ENCODE results near the gene TSPAN1.
A peak's percentile ranks its signal among the peaks of the same experiment; 100 is the strongest.

TSPAN1 gene

DNA sequence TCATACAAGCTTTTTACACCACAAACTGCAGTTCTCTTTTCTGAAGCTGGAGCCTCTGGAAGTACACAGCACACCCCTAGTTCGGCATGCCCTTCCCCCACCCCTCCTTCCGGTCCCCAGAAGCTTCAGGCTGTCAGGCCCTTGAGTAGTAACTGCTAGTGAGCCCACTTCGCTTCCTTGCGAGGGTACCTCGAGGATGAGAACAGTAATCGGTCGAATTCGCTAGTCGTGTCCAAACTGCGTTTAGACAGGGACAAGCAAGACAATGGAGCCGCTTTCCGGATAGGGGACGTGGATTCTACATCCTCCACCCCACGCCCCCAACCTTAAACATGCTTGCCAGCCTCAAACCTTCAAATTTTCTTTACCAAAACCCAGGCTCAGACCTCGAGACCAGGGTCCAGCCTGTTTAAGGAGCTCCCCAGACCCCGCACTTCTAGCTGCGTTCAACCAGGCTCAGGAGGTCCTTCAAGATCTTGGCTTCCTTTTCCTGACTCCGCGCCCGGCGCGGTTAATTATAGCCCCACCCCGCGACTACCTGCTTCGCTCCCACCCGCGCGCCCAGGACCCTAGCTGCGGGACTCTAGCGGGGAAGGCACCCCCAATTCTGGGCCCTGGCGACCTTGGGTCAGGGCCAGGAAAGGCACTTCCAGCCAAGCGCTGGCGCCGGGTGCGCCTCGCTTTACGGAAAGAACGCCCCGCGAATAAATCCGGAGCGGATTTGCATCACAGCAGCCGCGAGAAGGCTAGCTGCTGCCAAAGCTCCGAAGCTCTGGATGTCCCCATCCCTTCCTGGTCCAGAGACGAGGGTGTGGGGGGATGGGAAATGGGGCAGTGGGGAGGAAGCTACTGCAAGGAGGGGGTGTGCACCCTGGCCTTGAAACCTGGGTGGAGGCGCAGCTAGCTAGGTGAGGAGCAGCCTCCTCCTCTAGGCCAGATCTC is 8.1 kb upstream of the TSPAN1 start:
- DNase-seq: peak; percentile 34 to 38

DNA sequence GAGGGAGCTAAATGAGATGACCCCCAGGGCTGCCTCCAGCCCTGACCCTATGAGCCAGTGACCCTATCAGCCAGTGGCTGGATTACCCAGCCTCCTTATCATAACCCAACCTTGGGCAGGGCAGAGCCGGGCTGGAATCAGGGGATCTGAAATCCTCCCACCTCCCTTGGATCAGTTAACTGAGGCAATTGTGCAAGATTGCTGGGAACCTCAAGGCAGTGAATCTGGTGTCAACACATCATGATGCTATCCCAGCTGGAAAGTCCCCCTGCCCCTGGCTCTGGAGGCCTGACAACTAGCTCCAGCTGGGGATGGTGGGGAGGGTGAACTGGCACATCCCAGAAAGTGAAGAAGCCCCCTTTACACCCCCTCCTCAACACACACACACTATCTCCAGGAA is 6.4 kb upstream of the TSPAN1 start:
- no peak for DNase-seq

DNA sequence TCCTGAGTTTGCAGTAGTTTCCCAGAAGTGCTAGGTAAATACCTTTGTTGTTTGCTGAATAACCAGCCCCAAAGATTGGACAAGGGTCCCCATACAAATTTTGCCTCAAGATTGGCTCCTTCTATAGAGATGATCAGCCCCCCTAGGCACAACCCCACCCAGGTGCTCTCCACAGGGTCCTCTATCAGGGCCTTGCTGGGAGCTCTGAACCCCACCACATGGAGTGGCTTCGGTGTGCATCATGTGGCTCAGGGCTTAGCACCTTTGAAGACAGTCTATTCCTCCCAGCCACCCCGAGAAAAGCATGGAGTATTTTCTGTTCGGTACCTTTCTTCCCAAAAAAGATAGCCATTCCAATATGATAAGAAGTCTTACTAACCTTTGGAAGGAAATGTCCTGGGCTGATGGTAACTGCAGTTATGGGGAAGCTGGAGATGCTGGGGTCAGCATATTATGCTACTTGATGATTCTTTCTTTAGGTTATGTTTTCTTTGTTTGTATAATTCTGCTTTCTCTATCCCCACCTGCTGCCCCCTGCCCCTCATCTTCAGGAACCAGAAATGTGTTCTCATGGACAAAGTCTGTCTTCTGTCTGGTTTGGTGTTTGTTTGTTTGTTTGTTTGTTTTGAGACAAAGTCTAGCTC is 5.0 kb upstream of the TSPAN1 start:
- DNase-seq: no peak

DNA sequence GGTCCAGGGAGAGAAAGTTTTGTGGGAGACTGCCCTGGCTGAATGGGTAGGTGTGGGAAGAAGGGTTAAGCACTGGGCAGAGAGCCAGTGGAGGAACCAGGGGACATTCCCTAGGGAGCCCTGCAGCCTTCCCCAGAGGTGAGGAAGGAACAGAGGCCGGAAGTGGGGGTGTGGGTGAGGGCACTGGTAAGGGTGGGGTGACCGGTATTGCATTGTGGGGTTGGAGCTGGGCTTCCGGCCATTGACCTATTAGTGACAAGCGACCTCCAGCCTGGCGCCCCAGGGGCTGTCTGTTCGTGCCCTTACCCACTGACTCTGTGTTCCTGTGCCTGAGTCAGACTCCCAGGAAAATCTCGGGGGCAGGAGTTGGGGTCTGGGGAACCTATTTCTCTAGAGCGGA is 3.5 kb upstream of the TSPAN1 start:
- no peak for DNase-seq

DNA sequence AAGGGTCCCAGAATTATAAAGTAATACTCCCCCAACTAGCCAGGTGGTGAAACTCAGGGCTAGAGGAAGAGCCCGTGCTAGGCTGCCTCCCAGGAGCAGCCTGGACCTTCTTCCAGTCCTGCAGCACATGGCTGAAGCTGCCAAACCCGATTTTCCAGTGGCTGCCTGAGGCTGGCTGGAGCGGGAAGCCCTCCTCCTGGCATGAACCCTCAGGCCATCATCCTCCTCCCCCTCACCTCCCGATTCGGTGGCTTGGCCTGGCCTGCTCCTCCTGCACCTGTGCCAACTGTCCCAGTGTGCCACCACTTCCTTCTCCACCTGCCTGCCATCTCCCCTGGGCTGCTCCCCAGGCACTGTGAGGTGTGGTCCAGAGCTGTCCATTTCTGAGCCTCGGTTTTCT is 3.0 kb upstream of the TSPAN1 start:
- no peak for DNase-seq

DNA sequence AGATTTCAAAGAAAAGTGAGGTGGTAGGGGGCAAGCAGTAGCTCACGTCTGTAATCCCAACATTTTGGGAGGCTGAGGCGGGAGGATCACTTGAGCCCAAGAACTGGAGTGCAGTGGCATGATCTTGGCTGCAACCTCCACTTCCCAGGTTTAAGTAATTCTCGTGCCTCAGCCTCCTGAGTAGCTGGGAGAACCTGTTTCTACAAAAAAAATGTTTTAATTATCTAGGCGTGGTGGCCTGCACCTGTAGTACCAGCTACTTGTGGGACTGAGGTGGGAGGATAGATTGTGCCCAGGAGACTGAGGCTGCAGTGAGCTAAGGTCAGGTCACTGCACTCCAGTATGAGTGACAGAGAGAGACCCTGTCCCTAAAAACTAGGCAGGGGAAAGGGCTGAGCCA is 2.6 kb upstream of the TSPAN1 start:
- no peak for DNase-seq

DNA sequence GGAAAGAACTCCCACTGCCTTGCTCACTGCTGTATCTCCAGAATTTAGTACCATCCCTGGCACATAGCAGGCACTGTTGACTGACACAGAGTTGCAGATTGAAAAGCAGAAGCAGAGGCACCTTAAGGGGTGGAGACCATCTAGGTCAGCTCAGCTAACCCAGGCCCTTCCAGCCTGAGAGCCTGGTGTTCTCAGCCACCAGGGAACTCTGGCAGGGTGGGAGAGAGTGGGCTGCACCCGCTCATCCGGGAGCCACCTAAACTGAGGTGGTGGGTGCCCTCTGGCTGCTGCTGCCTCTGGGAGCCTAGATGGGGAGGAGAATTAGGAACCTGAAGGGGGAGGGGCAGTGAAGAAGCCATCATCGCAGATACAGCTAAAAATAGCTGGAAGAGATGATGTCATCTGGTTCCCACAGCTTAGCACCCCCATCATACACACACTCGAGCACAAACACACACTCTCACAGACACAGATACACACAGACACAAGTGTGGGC is 1.5 kb upstream of the TSPAN1 start:
- no peak for DNase-seq

DNA sequence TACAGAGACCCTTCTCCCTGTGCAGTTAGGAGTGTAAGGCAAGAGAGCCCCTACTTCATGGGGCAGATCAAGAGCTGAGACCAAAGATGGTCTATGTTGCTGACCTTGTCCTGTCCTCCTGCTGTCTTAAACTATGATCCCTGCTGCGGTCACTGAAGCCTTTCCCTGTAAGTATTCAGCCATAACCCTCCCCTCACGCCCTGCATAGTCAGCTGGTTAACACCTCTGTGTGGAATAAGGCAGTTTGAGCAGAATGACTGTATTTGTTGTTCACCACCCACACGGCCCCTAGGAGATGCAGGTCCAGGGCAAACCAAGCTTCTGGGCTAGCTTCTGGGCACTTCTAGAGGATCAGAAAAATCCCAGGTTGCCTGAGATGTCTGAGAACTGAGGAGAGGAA is 356 bp downstream of the TSPAN1 start:
- DNase-seq: no peak

DNA sequence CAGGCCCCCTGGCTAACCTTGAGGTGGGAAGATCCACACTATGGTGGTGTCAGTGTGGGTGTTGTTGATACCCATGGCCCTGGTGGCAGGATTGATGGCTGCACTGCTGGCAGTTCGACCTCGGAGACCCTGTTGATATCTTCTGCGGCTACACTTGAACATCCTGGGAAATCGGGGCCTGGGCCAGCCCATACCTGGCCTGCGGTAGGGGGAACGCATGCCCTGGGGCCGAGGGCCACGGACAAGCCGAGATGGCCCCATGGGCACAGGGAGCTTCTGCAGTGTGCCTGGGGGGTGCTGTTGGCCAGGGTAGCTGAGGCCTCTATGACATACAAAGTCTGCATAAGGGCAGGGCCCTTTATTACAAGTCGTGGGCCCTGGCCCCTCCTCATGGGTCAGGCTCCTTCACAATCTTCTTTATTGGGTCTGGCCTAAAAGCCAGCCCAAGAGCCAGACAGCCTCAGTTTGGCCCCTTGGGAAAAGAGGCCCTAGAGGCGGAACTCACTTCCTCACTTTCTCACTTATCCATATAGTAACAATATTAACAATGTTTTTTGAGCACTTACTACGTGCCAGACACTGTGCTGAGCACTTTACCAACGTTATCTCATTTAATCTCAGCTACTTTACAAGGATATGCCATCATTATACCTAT is 1.5 kb downstream of the TSPAN1 start, which contains the start of gene P3R3URF:
P3R3URF (minus strand) TSS at position 278 of the 655 bp plus-strand sequence; CDS start at position 261, 17 bp downstream.
- no peak for DNase-seq

DNA sequence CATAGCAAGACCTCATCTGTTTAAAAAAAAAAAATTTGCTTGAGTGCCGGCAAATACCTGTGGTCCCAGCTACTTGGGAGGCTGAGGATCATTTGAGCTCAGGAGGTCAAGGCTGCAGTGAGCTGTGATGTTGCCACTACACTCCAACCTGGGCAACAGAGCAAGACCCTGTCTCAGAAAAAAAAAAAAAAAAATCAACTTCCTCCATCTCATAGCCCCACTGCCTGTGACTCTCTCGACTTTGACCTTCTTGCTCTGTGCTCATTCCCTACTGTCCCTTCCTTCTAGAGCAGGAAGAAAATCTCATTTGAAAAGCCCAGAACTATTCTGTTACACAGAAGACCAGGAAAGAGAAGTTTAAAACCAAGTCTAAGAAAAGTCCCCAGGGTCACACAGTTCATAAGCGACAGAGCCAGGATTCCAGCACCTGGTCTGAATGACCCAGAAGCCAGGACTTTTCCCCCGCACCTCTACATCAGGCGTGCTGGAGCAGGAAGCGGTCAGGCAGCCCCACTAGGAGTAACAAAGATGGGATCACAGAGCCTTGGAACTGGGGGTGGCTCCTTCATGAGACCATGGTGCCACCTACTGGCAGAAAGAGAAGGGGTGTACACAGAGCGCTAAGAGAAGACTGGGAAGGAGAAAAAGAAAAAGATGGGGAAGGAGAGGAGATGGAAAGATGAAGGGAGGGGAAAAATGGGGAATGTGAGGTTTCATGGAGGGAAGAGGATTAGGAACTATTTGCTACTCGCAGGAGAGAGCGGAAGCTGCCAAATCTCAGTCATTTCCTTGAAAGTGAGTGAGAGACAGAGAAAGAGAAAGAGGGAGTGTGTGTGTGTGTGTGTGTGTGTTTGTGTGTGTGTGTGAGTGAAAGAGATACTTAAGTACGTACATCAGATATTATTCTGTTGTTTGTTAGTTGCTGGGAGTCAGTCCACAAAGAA is 4.5 kb downstream of the TSPAN1 start:
- peak; percentile 49 to 55 for DNase-seq

DNA sequence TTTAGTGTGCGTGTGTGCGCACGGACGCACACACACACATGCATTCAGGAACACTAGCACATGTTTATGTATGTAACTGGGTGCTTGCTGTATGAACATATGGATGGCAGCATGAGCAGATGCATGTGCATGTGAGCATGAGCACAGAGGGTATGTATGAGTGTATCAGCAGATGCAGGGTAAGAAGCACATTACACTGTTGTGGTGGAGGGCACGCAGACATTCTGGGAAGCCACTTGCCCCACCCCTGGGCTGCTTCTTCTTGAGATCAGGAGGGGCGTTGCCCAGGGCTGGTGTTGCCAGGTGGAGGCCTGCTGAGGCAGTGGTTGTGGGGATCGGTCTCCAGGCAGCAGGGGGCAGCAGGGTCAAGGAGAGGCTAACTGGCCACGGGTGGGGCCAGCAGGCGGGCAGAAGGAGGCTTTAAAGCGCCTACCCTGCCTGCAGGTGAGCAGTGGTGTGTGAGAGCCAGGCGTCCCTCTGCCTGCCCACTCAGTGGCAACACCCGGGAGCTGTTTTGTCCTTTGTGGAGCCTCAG is 5.3 kb downstream of the TSPAN1 start:
- no peak for DNase-seq

DNA sequence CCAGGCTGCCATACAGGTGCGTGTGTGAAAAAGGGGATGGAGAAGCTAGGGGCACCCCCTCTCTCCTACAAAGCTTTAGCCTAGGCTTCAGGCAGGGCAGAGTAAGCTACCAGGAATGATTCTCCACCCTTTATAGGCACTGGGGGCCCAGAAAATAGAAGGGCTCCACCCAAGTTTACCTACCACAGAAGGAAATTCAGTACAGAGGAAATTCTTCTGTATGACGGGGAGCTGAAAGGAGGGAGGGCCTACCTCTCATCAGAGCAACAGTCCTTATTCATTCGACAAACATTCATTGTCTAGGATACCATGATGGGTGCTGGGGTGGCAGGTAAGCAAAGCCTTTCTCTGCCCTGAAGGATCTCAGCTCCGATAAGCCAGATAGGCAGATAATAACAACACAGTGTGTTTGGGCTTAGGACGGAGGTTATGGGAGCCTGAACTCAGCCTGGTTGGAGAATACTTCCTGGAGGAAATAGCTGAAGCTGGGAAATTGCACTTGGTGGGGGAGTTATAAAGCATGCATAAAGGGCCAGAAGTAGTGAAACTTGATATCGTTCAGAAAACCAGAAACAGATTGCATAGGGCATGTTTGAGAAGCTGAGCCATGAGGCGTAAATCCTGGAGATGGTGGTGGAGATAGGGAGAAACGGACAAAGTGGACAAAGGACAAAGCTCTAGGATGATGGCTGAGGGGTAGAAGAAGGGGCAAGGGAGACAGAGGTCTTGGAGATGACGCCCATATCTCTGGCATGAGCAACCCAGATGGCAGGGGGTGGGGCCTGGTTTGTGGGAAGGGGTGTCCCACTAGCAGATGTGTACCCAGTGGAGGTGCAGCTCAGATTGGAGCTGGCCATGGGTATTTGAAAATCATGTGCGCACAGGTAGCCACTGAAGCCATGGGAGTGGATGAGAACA is 6.7 kb downstream of the TSPAN1 start:
- no peak for DNase-seq

DNA sequence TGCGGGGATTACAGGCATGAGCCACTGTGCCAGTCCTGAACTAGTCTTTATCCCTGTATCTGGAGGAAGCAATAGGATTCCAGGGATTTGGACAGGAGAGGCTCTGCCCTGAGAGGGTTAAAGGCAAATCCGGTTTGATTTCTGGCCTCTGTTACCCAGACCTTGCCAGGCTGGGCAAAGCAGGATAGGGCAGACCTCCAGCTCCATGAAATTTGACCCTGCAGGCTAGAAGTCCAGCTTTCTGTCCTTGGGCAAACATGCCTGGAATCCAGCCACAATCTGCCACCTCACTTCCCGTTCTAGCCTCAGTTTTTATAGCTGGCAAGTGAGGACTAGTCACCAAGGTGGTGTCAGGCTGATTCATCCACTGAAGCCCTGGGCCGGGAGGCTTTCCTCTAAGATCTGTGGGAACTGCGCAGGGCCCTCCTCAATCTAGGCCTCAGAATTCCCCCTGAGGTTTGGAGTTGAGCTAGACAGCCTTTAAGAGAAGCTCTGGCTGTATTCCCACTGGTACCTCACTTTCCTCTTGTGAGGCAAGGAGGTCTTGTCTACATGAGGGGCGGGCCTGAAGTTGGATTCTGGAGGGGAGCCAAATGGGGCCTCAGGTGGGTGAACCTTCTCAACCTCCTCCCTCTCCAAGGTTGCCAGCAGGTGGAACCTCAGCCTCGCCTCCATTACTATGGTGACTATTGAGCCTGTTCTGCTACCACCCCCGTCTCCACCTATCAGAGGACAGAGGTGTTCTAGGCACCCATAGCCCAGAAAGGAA is 8.4 kb downstream of the TSPAN1 start:
- no peak for DNase-seq

DNA sequence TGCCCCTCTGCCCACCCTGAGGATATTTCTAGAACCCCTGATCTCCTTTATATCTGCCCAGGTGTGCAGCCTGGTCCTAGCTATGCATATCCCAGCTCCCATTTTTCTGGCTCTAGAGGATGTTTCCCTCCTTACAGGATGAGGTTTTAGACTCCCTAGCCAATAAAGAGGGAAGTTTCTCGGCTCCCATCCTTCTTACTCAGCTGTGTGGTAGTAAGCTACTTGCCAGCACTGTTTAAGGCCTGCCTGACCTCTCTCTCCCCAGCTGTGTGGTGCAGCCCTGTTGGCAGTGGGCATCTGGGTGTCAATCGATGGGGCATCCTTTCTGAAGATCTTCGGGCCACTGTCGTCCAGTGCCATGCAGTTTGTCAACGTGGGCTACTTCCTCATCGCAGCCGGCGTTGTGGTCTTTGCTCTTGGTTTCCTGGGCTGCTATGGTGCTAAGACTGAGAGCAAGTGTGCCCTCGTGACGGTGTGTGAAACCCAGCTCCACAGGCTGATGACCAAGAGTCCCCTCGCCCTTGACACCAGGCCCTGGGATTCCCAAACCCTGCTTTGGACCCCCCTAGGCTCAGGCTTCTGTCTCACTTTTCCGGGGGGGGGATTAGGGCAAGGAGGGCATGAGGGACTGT is 9.2 kb downstream of the TSPAN1 start:
- no peak for DNase-seq

DNA sequence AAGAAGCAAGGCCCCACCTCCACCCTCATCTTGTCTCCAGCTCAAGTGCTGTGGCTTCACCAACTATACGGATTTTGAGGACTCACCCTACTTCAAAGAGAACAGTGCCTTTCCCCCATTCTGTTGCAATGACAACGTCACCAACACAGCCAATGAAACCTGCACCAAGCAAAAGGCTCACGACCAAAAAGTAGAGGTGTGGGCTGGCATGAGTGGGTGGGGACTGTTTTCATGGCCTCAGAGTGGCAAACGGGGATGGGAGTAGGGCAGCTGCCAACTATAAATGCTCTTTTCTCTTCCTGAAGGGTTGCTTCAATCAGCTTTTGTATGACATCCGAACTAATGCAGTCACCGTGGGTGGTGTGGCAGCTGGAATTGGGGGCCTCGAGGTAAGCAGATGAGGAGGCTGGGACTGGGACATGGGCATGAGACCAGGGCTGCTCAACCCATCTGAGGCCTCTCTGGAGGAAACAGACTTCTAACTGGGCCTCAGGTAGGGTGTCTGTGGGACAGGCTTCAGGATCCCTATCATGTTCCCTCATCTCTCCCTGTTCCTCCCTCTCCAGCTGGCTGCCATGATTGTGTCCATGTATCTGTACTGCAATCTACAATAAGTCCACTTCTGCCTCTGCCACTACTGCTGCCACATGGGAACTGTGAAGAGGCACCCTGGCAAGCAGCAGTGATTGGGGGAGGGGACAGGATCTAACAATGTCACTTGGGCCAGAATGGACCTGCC is 10.2 kb downstream of the TSPAN1 start:
- DNase-seq: peak; percentile 50 to 77

DNA sequence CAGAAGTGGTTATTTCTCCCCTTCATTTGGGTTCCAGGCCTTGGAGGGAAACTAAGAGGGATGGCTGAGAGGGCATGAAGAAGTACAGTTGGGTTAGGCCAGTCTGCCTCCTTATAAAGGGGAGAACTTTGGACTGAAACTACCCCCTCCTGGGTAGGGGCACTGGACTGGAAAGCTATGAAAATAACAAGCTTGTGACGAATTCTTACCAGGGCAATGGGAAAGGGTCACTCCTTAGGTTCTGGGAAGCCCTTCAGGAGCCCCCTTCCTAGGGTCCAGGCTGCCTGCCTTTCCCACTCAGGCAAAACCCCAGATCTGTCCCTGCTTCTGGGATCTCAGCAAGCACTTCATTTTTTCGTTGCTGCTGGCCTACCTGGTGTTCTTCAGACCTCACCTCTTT is 11.2 kb downstream of the TSPAN1 start:
- no peak for DNase-seq

DNA sequence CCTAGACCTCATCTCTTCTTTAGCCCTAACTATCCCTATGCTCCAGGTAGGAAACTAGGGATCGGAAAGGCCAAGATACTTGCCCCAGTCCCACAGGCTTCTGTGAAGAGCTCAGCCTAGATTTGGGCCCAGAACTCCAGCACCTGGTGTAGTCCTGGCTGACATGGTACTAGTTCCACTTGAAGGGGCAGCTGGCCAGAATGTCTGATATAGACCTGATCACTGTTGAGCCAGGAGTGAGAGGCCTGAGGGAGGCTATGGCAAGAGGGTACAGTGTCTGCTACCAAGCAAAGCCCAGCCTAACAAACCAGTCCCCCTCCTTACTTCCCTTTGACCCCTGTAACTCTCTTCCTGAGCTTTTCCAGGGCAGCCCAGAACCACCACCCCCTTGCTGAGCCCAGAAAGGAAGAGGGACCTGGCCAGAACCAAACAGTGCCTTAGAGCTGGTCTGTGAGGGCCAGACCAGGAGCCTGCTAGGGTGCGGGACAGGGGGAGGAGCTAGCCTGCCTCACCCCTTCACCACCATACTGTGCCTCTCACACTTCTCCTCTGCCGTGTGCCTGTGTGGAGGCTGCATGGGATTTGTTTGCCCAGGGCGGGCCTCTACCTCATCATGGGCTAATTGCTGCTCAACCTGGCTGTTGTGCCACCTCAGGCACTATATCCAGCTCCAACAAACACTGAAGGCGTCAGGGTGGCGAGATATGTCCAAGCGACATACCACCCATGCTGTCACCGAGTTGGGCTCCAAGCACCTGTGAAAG is 12.4 kb downstream of the TSPAN1 start:
- no peak for DNase-seq

Data from stimulated activated CD4-positive, alpha-beta T cell treated with anti-CD3 and anti-CD28 coated beads, Interleukin-4, amount 100 ng/mL, for 4 hours (primary cell).